Ovary (tissue), 9 donors: ENCODE measurements around the gene TENT4B. TPM values are rescaled to one million over a fixed set of nuclear protein-coding genes. Genes with fewer than 3 reads are reported as not detected.

ENCODE experiments used
- DNase-seq, 5 donors: peaks; one replicate each; pipeline ENCODE4 v3.0.0-alpha.2; 2019 to 2020
- H3K27ac ChIP-seq, 2 donors: fragments of 200-600 bp; one replicate each; pipeline versions ENCODE4 v1.5.1 to v1.8.0; 2019 to 2022
- H3K27me3 ChIP-seq: fragments of 200-600 bp; one replicate; pipeline ENCODE4 v1.8.0; 2022
- H3K36me3 ChIP-seq: fragments of 200-600 bp; sonication (generic); one replicate; pipeline ENCODE4 v1.5.1; 2019
- H3K4me1 ChIP-seq: one replicate; pipeline ENCODE4 v1.8.1; 2013; ENCODE audit warnings: mild to moderate bottlenecking, moderate library complexity; ENCODE audit not compliant: insufficient read depth
- H3K4me3 ChIP-seq: fragments of 200-600 bp; sonication (generic); one replicate; pipeline ENCODE4 v1.5.1; 2017
- H3K9me3 ChIP-seq, 2 donors: fragments of 200-600 bp in 1 of 2; sonication (generic) in 1 of 2; one replicate each; pipeline versions ENCODE4 v1.5.1 to v1.8.1; 2013 to 2019; ENCODE audit warnings: mild to moderate bottlenecking in 1 of 2, moderate library complexity in 1 of 2
- CTCF ChIP-seq, 3 donors: fragments of 450-650 bp in 2 of 3; fragments of 200-600 bp in 1 of 3; IDR thresholded peaks; one replicate each; pipeline versions ENCODE4 v1.5.1 to v1.8.0; 2016 to 2022; ENCODE audit warnings: antibody characterized with exemption in 3 of 3, mild to moderate bottlenecking in 1 of 3
- EP300 ChIP-seq: sonication (generic); formaldehyde crosslinking; IDR thresholded peaks from one replicate; pipeline ENCODE4 v1.6.1; 2017; ENCODE audit warnings: antibody characterized with exemption
- POLR2A ChIP-seq: fragments of 450-650 bp; IDR thresholded peaks from one replicate; pipeline ENCODE4 v1.6.1; 2017; ENCODE audit warnings: antibody characterized with exemption, mild to moderate bottlenecking, moderate library complexity
- WGBS, 3 donors: extraction: QIAGEN DNeasy Blood & Tissue Kit in 1 of 3; methylation state at CpG; one replicate each; pipeline versions ENCODE4 v1.1.5 to v1.1.7; 2013 to 2017; 5-methylcytosine and 5-hydroxymethylcytosine counted together
- intact Hi-C, 4 donors: fragments of 100-400 bp; cut with DNase I; formaldehyde crosslinking; loops; one replicate each; pipeline versions ENCODE4 v1.11.0 to v1.15.1; 2022 to 2023
- polyA plus RNA-seq, 2 donors: library from polyadenylated mRNA; stranded (reverse); fragments of 200-250 nt in 1 of 2; fragments of 350-450 nt in 1 of 2; fragmentation: Illumina TruSeq in 1 of 2; extraction: RNeasy Lipid Tissue Mini Kit (QIAGEN cat#74804) in 1 of 2; gene quantifications; one replicate each; pipeline ENCODE4 v1.2.3, GENCODE V29; 2013 to 2014
- total RNA-seq, 7 donors: library from RNA; depleted of rRNA in 2 of 7; stranded (reverse); fragments of >200 nt in 2 of 7; fragmentation: NEBNext Ultra II Directional in 3 of 7; extraction: Animal tissue kit (Norgen Biotek cat#: 25700) in 3 of 7; gene quantifications; one replicate each; pipeline versions ENCODE4 v1.1.0 to v1.2.4, GENCODE V29; 2016 to 2023
- donor health status: DM: no; HTN: no; CAD: no; lungs with moderate emphysema.
- donor health status: DM: no; HTN: no; CAD: no.
- donor health status: Bipolar disorder and iron deficiency.
- donor health status: DM: yes; HTN: yes; CAD: no.
- donor health status: DM: no; HTN: no; CAD: no.
- donor health status: DM: yes; HTN: yes; CAD: no.

The TENT4B gene
- total and polyA plus RNA-seq, 9 donors = 5.3 to 17.7 (median 12.3) TPM

- H3K4me1 ChIP-seq = peaks cover 7% of the 10 kb centered on the region
- no peaks in the 10 kb centered on the region for H3K27me3 ChIP-seq
- no peak within 1 kb of the TSS for H3K4me3 ChIP-seq
- TF ChIP-seq EP300 (no peak), POLR2A (no peak), CTCF (IDR thresholded peaks at IDR 0.05) (no peak)
- peak within 1 kb of the TSS; percentile 36 to 48 for H3K27ac ChIP-seq
- H3K9me3 ChIP-seq = no peaks in the 10 kb centered on the region
- DNase-seq = peak; percentile 60 to 78 (median 73)
- intact Hi-C loops = loop anchor here in 1 of 4 donors (10.0 kb wide), 1 partner anchor 48 kb away; no protein-coding TSS in a partner anchor
- WGBS, 3 donors = 22 to 47% (median 25%) methylated on average over 23 to 25 of the region's 25 CpGs
- no peaks in the 10 kb centered on the region for H3K36me3 ChIP-seq
These were observed 113.4 kb downstream of the TENT4B start, which contains the start of gene ADCY7 for GRCh38 chr16:50266337-50267091. Gene ADCY7 (plus strand): TSS chr16:50266551. CDS start chr16:50288180, 21,629 bp downstream.

GRCh38 chr16:50267151-50267631, 114.1 kb downstream of the TENT4B start:
- no peaks in the 10 kb centered on the region for H3K9me3 ChIP-seq
- TF ChIP-seq EP300 = no peak
- TF ChIP-seq CTCF (IDR thresholded peaks at IDR 0.05) = no peak
- no peak for TF ChIP-seq POLR2A
- intact Hi-C loops = loop anchor here in 1 of 4 donors (10.0 kb wide), 1 partner anchor 48 kb away; no protein-coding TSS in a partner anchor
- peaks cover 7% of the 10 kb centered on the region for H3K4me1 ChIP-seq
- H3K27ac ChIP-seq = no peak overlapping the region
- no peak for DNase-seq
- H3K36me3 ChIP-seq = no peaks in the 10 kb centered on the region
- no peaks in the 10 kb centered on the region for H3K27me3 ChIP-seq
- no peak overlapping the region for H3K4me3 ChIP-seq
- WGBS, 3 donors = 82 to 94% (median 91%) methylated on average over 8 of the region's 8 CpGs

DNA sequence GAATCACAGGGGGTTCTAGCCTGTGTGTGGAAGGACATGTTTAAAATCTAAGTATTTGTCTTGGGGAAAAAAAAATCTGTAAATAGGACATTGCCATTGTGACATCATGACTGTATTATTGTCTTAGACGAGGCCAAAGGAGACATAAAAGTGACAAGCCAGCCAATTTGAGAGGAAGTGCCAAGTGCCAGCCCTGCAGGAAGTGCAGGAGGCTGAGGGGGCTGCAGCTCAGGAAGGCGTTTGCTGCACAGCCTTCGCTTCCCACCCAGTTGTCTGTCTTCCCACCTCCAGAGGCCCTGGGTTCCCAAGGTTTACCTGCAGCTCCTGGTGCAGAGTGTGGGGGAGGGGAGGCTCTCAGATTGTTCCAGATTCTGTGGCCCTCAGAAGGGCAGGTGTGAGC, 114.5 kb downstream of the TENT4B start:
- DNase-seq = no peak
- WGBS, 3 donors = 76 to 79% (median 79%) methylated on average over 3 of the region's 3 CpGs
- Histone ChIP-seq H3K9me3 (no peaks in the 10 kb centered on the region), H3K4me3 (no peak overlapping the region), H3K36me3 (no peaks in the 10 kb centered on the region), H3K4me1 (peaks cover 7% of the 10 kb centered on the region), H3K27me3 (no peaks in the 10 kb centered on the region), H3K27ac (no peak overlapping the region)
- TF ChIP-seq POLR2A (no peak), EP300 (no peak), CTCF (IDR thresholded peaks at IDR 0.05) (no peak)
- intact Hi-C loops = loop anchor here in 1 of 4 donors (10.0 kb wide), 1 partner anchor 47 kb away; no protein-coding TSS in a partner anchor

GRCh38 chr16:50268352-50268751, 115.2 kb downstream of the TENT4B start:
- DNase-seq = no peak
- Histone ChIP-seq H3K4me1 (peaks cover 7% of the 10 kb centered on the region), H3K27me3 (no peaks in the 10 kb centered on the region), H3K36me3 (no peaks in the 10 kb centered on the region), H3K27ac (no peak overlapping the region), H3K9me3 (no peaks in the 10 kb centered on the region), H3K4me3 (no peak overlapping the region)
- WGBS, 3 donors = 35 to 58% (median 53%) methylated on average over 5 of the region's 5 CpGs
- intact Hi-C loops = loop anchor here in 1 of 4 donors (10.0 kb wide), 1 partner anchor 46 kb away; no protein-coding TSS in a partner anchor
- TF ChIP-seq EP300 = no peak
